ENCODE data around the gene KYNU.

Gene KYNU

DNA sequence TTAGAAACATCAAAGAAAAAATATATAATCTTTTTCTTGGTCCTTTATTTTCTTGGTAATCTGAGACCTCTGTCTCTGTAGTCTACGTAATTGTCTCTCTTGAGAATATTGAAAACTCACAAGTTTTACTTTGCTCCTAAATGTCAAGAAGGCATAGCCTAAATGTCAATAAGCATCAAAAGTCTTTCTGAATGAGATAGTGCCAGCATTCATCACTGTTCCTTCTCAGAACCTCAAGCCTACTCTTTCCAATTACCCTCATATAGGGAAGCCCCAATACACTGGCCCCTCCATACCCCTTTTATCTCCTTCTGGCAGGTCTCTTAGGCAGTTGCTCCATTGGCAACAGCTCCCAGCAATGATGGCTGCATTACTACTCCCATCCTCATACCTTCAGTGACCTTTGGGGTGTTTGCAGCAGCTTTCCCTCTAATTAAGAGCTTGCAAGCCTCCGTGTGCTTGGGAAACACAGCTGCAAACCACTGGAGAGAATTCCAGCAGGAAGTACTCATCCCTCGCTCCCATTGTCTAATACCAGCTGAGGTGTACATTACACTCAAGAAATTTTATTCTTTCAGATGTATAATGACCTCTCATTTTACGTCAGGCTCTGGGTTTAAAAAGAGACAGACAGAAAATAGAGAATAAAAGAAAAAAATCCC lies 95.8 kb downstream of the KYNU start:
- no peak for DNase-seq

GRCh38 chr2:142973822-142974207 lies 96.4 kb downstream of the KYNU start:
- DNase-seq, result no peak

DNA sequence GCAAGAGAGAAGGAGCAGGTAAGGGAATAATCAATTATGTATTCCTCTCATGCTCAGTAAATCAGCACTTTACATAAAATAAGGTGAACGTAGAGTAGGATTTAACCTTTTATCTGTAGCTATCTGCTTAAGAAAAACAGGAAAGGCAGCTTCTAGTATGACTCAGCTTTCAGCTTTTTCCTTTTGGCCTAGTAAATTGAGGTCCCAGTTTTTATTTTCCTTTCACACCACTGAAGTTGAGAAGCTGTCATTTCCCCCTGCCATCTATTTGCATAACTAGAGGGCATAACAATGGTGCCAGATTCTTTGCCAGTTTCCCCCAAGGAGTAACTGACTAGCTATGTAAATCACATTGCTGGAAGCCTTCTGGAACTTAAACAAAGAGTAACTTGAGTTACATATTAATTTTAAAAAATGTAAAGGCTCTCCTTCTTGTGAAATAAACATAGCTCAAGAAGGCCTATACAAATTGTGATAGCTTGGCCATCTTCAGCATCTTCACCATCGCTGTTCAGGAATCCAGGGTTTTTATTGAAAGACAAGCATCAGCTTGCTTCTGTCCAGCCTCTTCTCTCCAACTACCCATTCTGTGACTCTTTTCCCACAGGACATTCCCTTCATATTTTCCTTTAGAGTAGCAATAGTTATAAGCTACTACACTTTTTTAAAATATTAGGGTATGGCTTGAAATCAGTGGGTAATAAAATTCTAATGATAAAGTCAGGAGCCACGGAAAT lies 97.0 kb downstream of the KYNU start:
- no peak for DNase-seq

DNA sequence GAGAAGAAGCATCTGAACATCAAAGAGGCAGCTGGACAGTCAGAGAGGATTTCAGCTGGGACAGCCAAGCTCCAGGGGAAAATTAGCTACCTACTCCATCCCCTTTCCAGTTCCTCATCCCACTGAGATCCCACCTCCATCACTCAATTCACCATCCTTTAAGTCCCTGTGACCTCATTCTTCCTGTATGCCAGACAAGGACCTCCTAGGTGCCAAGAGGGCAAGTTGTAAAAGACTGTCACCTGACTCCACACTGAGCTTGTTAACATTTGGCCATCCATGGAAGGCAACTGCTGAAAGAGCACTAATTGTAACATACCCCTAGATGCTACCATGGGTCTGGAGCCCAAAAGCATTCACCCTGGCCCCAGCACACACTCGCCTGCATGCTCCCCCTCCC lies 97.8 kb downstream of the KYNU start:
- no peak for DNase-seq

- no peak for DNase-seq
These were observed 103.0 kb downstream of the KYNU start for GRCh38 chr2:142980246-142981068.

- no peak for DNase-seq
These were observed 103.6 kb downstream of the KYNU start for GRCh38 chr2:142981069-142981378.

GRCh38 chr2:142981756-142982155 lies 104.3 kb downstream of the KYNU start:
- DNase-seq, result no peak

- no peak for DNase-seq
These were observed 105.7 kb downstream of the KYNU start for GRCh38 chr2:142983174-142983573.

DNA sequence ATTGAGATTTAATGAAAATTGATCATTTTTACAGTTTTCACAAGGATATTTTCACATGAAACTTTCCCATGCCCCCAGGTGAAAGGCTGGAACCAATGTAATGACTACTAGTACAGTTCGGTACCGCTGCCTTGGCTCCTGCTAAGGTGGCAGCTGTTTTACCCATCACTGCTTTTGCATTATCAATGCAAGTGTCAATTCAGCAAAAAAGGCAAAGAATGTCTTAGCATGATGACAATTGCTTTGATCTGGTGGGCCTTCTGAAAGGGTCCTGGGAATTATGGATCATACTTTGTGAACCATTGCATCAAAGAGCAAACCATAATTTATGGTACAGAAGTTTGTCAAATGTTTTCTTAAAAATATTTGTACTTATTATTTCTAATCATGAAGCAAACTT lies 107.2 kb downstream of the KYNU start:
- DNase-seq, result no peak

DNA sequence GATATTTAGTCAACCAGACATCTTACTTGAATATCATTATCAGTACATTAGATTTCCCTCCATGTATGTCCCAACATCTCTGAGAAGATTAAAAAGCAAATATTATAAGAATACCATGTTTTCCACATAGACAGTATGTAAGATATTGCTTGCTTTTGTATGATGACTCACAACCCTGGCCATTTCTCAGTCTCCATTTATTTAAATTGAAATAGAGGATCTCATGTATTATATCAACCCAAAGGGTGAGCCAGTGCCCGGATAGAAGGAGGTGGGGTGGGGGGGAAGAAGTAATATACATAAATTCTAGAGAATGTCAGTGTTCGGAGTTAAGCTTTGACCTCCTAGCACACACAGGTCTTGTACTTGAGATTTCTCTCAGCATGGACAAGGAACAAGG lies 109.6 kb downstream of the KYNU start:
- no peak for DNase-seq

GRCh38 chr2:142989273-142990204 lies 112.1 kb downstream of the KYNU start:
- no peak for DNase-seq

- no peak for DNase-seq
These were observed 113.8 kb downstream of the KYNU start for GRCh38 chr2:142991295-142991694.

GRCh38 chr2:142992840-142993239 lies 115.4 kb downstream of the KYNU start:
- DNase-seq, result no peak

DNA sequence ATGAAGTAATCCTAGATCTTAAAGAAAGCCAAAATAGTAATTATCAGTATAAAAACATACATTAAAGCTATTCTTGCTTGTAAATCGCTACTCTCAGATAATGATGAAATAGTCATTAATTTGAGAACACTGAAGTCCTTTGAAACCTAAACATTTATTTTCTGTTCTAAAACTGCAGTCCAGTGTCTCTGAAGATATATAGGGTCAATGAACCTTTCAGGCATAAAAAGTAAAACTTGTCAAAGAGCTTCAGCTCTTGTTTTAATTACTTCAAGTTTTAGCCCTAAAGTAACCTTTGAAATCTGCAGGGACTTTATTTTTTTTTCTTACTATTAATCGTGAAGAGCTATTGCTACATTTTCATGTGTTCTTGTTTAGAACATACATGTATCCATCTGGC lies 116.3 kb downstream of the KYNU start:
- no peak for DNase-seq

GRCh38 chr2:142994665-142995064 lies 117.2 kb downstream of the KYNU start:
- no peak for DNase-seq

GRCh38 chr2:142997231-142997630 lies 119.8 kb downstream of the KYNU start:
- no peak for DNase-seq

DNA sequence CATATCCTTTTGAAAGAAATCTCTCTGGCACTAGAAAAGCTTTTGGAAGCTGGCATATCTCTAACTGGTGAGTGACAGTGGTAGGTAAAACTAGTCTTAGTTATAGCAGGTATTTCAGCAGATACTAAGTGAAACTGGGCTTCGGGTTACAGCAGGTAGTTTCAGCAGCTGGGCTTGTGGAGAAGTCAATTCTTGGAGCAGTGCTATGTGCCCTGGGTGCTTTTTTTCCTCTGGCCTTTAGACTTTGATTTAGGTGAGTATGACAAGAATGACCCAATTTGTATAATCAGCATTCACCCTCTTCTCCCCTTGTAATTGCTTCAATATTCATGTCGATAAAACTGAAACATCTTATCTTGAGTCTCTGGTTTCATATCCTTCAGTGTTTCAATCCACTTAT lies 123.1 kb downstream of the KYNU start:
- no peak for DNase-seq

- DNase-seq, result no peak
These were observed 124.0 kb downstream of the KYNU start for GRCh38 chr2:143001501-143001900.

- DNase-seq, result no peak
These were observed 138.2 kb downstream of the KYNU start for GRCh38 chr2:143015656-143016055.

- DNase-seq, result peak; percentile 28
These were observed 149.1 kb downstream of the KYNU start for GRCh38 chr2:143026411-143027054.

- no peak for DNase-seq
These were observed 151.7 kb downstream of the KYNU start for GRCh38 chr2:143029141-143029540.

- DNase-seq, result no peak
These were observed 152.7 kb downstream of the KYNU start for GRCh38 chr2:143030127-143030526.
